SK-N-MC (cell line): Measurements from ENCODE around the gene HAS3.
"Not testable (repeated sequence)": the region's sequence is repeated elsewhere in the genome, so short reads cannot be mapped to it uniquely, and the experiment has no call there.

ENCODE experiments used
- EZH2 ChIP-seq: fragments of 200-600 bp; sonication (generic); IDR thresholded peaks from one replicate; pipeline ENCODE4 v1.6.1; 2017; ENCODE audit warnings: antibody characterized with exemption
- POLR2AphosphoS5 ChIP-seq: IDR thresholded peaks from 2 replicates; pipeline ENCODE4 v1.6.1; 2012; ENCODE audit warnings: mild to moderate bottlenecking, low read depth, low read length, borderline replicate concordance

DNA sequence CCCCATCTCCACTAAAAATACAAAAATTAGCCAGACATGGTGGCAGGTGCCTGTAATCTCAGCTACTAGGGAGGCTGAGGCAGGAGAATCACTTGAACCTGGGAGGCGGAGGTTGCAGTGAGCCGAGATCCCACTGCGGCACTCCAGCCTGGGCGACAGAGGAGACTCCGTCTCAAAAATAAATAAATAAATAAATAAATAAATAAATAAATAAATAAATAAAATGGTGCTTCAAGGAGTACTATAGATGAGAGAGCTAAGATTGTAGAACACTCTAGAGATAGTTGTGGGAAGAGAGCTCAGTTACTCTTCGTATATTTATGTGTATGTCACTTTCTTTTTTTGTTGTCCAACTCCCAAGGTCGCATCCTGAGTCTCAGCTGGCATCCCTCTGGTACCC is 34.0 kb downstream of the HAS3 start:
- not testable (repeated sequence) for TF ChIP-seq POLR2AphosphoS5, EZH2
